HG03575 (cell line): Measurements from ENCODE around the gene KRTAP5-10.
"Not testable (repeated sequence)": the region's sequence is repeated elsewhere in the genome, so short reads cannot be mapped to it uniquely, and the experiment has no call there.

ENCODE experiments used
- ATAC-seq: cut with Tn5 transposase; IDR thresholded peaks from one replicate; pipeline ENCODE4 v1.9.1; 2021; ENCODE audit not compliant: unreplicated experiment, insufficient number of reproducible peaks, low FRiP score; ENCODE audit errors: extremely low read depth

KRTAP5-10 gene

GRCh38 chr11:71588822-71589545, 23.6 kb downstream of the KRTAP5-10 start:
- not testable (repeated sequence) for ATAC-seq

- ATAC-seq = not testable (repeated sequence)
Measured at GRCh38 chr11:71589546-71589920, 24.2 kb downstream of the KRTAP5-10 start.

GRCh38 chr11:71603221-71603620, 37.9 kb downstream of the KRTAP5-10 start:
- not testable (repeated sequence) for ATAC-seq

- not testable (repeated sequence) for ATAC-seq
Measured at GRCh38 chr11:71604798-71605488, 39.6 kb downstream of the KRTAP5-10 start.

- not testable (repeated sequence) for ATAC-seq
Measured at GRCh38 chr11:71606853-71607519, 41.6 kb downstream of the KRTAP5-10 start.

GRCh38 chr11:71607520-71608216, 42.3 kb downstream of the KRTAP5-10 start:
- not testable (repeated sequence) for ATAC-seq

- not testable (repeated sequence) for ATAC-seq
Measured at GRCh38 chr11:71608272-71608671, 42.9 kb downstream of the KRTAP5-10 start.

GRCh38 chr11:71611218-71611910, 46.0 kb downstream of the KRTAP5-10 start:
- not testable (repeated sequence) for ATAC-seq

GRCh38 chr11:71613931-71614330, 48.6 kb downstream of the KRTAP5-10 start:
- ATAC-seq = not testable (repeated sequence)

- not testable (repeated sequence) for ATAC-seq
Measured at GRCh38 chr11:71614366-71614917, 49.1 kb downstream of the KRTAP5-10 start.

GRCh38 chr11:71615003-71615402, 49.6 kb downstream of the KRTAP5-10 start:
- ATAC-seq = not testable (repeated sequence)
